T-cell (primary cell): ENCODE measurements around the gene MSANTD1. TPM values are rescaled to one million over a fixed set of nuclear protein-coding genes. Genes with fewer than 3 reads are reported as not detected.
"Not testable (repeated sequence)": the region's sequence is repeated elsewhere in the genome, so short reads cannot be mapped to it uniquely, and the experiment has no call there.

ENCODE experiments used
- ATAC-seq, 4 experiments: fragments of 200-7000 bp in 3 of 4; fragments of 150-1000 bp in 1 of 4; cut with Tn5 transposase; replicated peaks in 1 of 4; 1 replicate in 3 of 4; 2 replicates in 1 of 4; pipeline ENCODE4 v1.10.0; 2021; ENCODE audit warnings: moderate library complexity in 3 of 4, mild to moderate bottlenecking in 2 of 4, moderate number of reproducible peaks in 1 of 4
- CTCF ChIA-PET, 2 donors: fragments of 300-600 bp; sonication (Branson Sonifier 250); formaldehyde crosslinking; loops; one replicate each; lab custom pipeline; 2022; ENCODE audit warnings: antibody characterized with exemption in 2 of 2; lab: Charles Lee
- POLR2A ChIA-PET, 2 donors: fragments of 300-600 bp; sonication (Branson Sonifier 250); formaldehyde crosslinking; loops; one replicate each; lab custom pipeline; 2022; ENCODE audit warnings: antibody characterized with exemption in 2 of 2; lab: Charles Lee
- DNase-seq, 35 experiments: peaks; one replicate each; pipeline versions ENCODE4 v3.0.0 to v3.0.0-alpha.2; 2013 to 2023
- H3K27ac ChIP-seq: one replicate; pipeline ENCODE4 v1.5.1; 2013; ENCODE audit warnings: low read length
- H3K27me3 ChIP-seq, 2 experiments: replicated peaks in 1 of 2; 1 replicate in 1 of 2; 2 replicates in 1 of 2; pipeline versions ENCODE4 v1.6.1 to v1.7.0; 2013; ENCODE audit warnings: low read length in 1 of 2, mixed read lengths in 1 of 2; ENCODE audit not compliant: control insufficient read depth in 2 of 2, insufficient read depth in 2 of 2; ENCODE audit errors: extremely low read depth in 1 of 2
- H3K36me3 ChIP-seq, 2 donors: 1 replicate in 1 of 2; 2 replicates in 1 of 2; pipeline versions ENCODE4 v1.6.1 to v1.7.0; 2013; ENCODE audit warnings: low read length in 1 of 2; ENCODE audit not compliant: control insufficient read depth in 2 of 2, insufficient read depth in 1 of 2; ENCODE audit errors: extremely low read depth in 1 of 2
- H3K4me1 ChIP-seq, 2 experiments: 1 replicate in 1 of 2; 2 replicates in 1 of 2; pipeline versions ENCODE4 v1.6.1 to v1.7.0; 2013; ENCODE audit warnings: low read length in 2 of 2, mixed read lengths in 1 of 2; ENCODE audit not compliant: insufficient read depth in 2 of 2, control insufficient read depth in 1 of 2; ENCODE audit errors: extremely low read depth in 1 of 2
- H3K4me3 ChIP-seq, 2 donors: 1 replicate in 1 of 2; 2 replicates in 1 of 2; pipeline versions ENCODE4 v1.5.1 to v1.7.0; 2013; ENCODE audit warnings: mild to moderate bottlenecking in 2 of 2, low read length in 1 of 2, moderate library complexity in 1 of 2; ENCODE audit not compliant: control insufficient read depth in 1 of 2; ENCODE audit errors: extremely low read depth in 1 of 2
- H3K9me3 ChIP-seq: 2 replicates; pipeline ENCODE4 v1.7.0; 2013
- H3K27ac Mint-ChIP-seq, 2 donors: one replicate each; pipeline ENCODE4 v1.8.0; 2020 to 2021; ENCODE audit warnings: mild to moderate bottlenecking in 2 of 2, mixed read lengths in 2 of 2
- H3K27me3 Mint-ChIP-seq, 2 donors: one replicate each; pipeline ENCODE4 v1.8.0; 2021 to 2022; ENCODE audit warnings: mixed read lengths in 2 of 2
- H3K36me3 Mint-ChIP-seq: one replicate; pipeline ENCODE4 v1.8.0; 2021; ENCODE audit warnings: mixed read lengths
- H3K4me1 Mint-ChIP-seq, 3 donors: one replicate each; pipeline ENCODE4 v1.8.0; 2020 to 2022; ENCODE audit warnings: mixed read lengths in 3 of 3, mild to moderate bottlenecking in 1 of 3
- H3K4me3 Mint-ChIP-seq, 3 donors: one replicate each; pipeline ENCODE4 v1.8.0; 2020 to 2022; ENCODE audit warnings: mild to moderate bottlenecking in 3 of 3, mixed read lengths in 3 of 3, moderate library complexity in 3 of 3
- H3K9me3 Mint-ChIP-seq, 3 donors: one replicate each; pipeline ENCODE4 v1.8.0; 2020 to 2022; ENCODE audit warnings: mixed read lengths in 3 of 3
- WGBS: methylation state at CpG from one replicate; pipeline ENCODE4 v1.1.5; 2013; ENCODE audit warnings: missing lambda C conversion rate; ENCODE audit not compliant: insufficient coverage; 5-methylcytosine and 5-hydroxymethylcytosine counted together
- total RNA-seq, 35 experiments: library from RNA in 6 of 35; stranded (reverse) in 6 of 35; fragments of 120-200 nt in 1 of 35; gene quantifications; one replicate each; pipeline versions ENCODE4 v1.2.1 to v1.2.4 and lab custom pipeline; 2013 to 2026

Gene MSANTD1
- total RNA-seq, 5 donors from 2014 or later (not counting 1 experiment from before 2014, with no cell fraction given) = 0.60 to 2.5 (median 1.6) TPM

- not testable (repeated sequence) for ATAC-seq
- WGBS = 90% methylated on average over 14 of the region's 15 CpGs
Measured at GRCh38 chr4:3300882-3301281, 51.9 kb downstream of the MSANTD1 start.

GRCh38 chr4:3301450-3302172, 52.7 kb downstream of the MSANTD1 start:
- Mint-ChIP-seq H3K4me1 (peaks cover 65 to 79% (median 65%) of the 10 kb centered on the region in 3 donors), H3K9me3 (peaks cover 0 to 9% (median 4%) of the 10 kb centered on the region in 3 donors), H3K36me3 (no peaks in the 10 kb centered on the region), H3K27me3 (no peaks in the 10 kb centered on the region), H3K27ac (peak overlapping the region; percentile 41 to 59), H3K4me3 (peak overlapping the region; percentile 65 to 95 (median 73))
- peak in 1 of 4 experiments; percentile 28 for ATAC-seq
- ChIA-PET POLR2A (no interaction called here), CTCF (no interaction called here)
- H3K4me3 ChIP-seq = peak overlapping the region; percentile 27 to 52
- WGBS = 92% methylated on average over 10 of the region's 15 CpGs
- peaks cover 0 to 20% of the 10 kb centered on the region in 2 experiments for H3K27me3 ChIP-seq
- H3K9me3 ChIP-seq = no peaks in the 10 kb centered on the region
- H3K27ac ChIP-seq = no peak overlapping the region
- peaks cover 49 to 68% of the 10 kb centered on the region in 2 experiments for H3K4me1 ChIP-seq
- H3K36me3 ChIP-seq = no peaks in the 10 kb centered on the region
- DNase-seq = peak in 18 of 35 experiments; percentile 16 to 55 (median 28)

More at GRCh38 chr4:3300882-3301281, 51.9 kb downstream of the MSANTD1 start:
- H3K9me3 ChIP-seq, POLR2A ChIA-PET, H3K36me3 Mint-ChIP-seq, H3K4me3 ChIP-seq, H3K27ac ChIP-seq, H3K27me3 Mint-ChIP-seq, H3K9me3 Mint-ChIP-seq, DNase-seq, H3K36me3 ChIP-seq: not testable (repeated sequence)
- Histone ChIP-seq H3K27me3 (peaks cover 0 to 15% of the 10 kb centered on the region in 2 experiments), H3K4me1 (peaks cover 47 to 61% of the 10 kb centered on the region in 2 experiments)
- peak overlapping the region in 1 of 2 donors; percentile 41 for H3K27ac Mint-ChIP-seq
- H3K4me3 Mint-ChIP-seq = peak overlapping the region in 1 of 3 donors; percentile 95
- H3K4me1 Mint-ChIP-seq = peaks cover 59 to 78% (median 61%) of the 10 kb centered on the region in 3 donors
- CTCF ChIA-PET = interaction anchor here in 1 of 2 donors (0.6 kb wide), 1 partner anchor 1121 kb away, joined by 4 read pairs; no protein-coding TSS in a partner anchor

- H3K4me1 Mint-ChIP-seq = peaks cover 65 to 81% (median 65%) of the 10 kb centered on the region in 3 donors
- peaks cover 49 to 68% of the 10 kb centered on the region in 2 experiments for H3K4me1 ChIP-seq
- H3K27me3 ChIP-seq = peaks cover 0 to 23% of the 10 kb centered on the region in 2 experiments
- H3K36me3 ChIP-seq = no peaks in the 10 kb centered on the region
- DNase-seq (peak; percentile 59 to 97 (median 90)), ATAC-seq (peak; percentile 94 to 96 (median 96))
- no peak overlapping the region for H3K27ac ChIP-seq
- peak overlapping the region; percentile 64 to 82 for H3K27ac Mint-ChIP-seq
- no peaks in the 10 kb centered on the region for H3K36me3 Mint-ChIP-seq
- no peaks in the 10 kb centered on the region for H3K9me3 ChIP-seq
- ChIA-PET CTCF (no interaction called here), POLR2A (no interaction called here)
- H3K4me3 ChIP-seq = peak overlapping the region; percentile 27 to 63
- 4% methylated on average over 8 of the region's 17 CpGs for WGBS
- peaks cover 0 to 9% (median 4%) of the 10 kb centered on the region in 3 donors for H3K9me3 Mint-ChIP-seq
- H3K4me3 Mint-ChIP-seq = peak overlapping the region; percentile 73 to 95 (median 82)
- no peaks in the 10 kb centered on the region for H3K27me3 Mint-ChIP-seq
Measured at GRCh38 chr4:3302173-3302785, 53.3 kb downstream of the MSANTD1 start.

GRCh38 chr4:3302786-3303564, 54.0 kb downstream of the MSANTD1 start:
- WGBS = 3% methylated on average over 16 of the region's 16 CpGs
- Mint-ChIP-seq H3K27ac (peak overlapping the region; percentile 64 to 82), H3K4me3 (peak overlapping the region; percentile 73 to 95 (median 82)), H3K36me3 (no peaks in the 10 kb centered on the region), H3K9me3 (peaks cover 0 to 4% (median under 1%) of the 10 kb centered on the region in 3 donors), H3K27me3 (no peaks in the 10 kb centered on the region), H3K4me1 (peaks cover 65 to 83% (median 68%) of the 10 kb centered on the region in 3 donors)
- H3K4me3 ChIP-seq = peak overlapping the region; percentile 27 to 63
- DNase-seq = peak in 7 of 35 experiments; percentile 13 to 44 (median 17)
- peaks cover 49 to 68% of the 10 kb centered on the region in 2 experiments for H3K4me1 ChIP-seq
- CTCF ChIA-PET = no interaction called here
- POLR2A ChIA-PET = no interaction called here
- H3K27ac ChIP-seq = no peak overlapping the region
- ATAC-seq = peak in 2 of 4 experiments; percentile 6 to 11
- peaks cover 0 to 23% of the 10 kb centered on the region in 2 experiments for H3K27me3 ChIP-seq
- H3K36me3 ChIP-seq = no peaks in the 10 kb centered on the region
- H3K9me3 ChIP-seq = no peaks in the 10 kb centered on the region

GRCh38 chr4:3303565-3303824, 54.5 kb downstream of the MSANTD1 start:
- Mint-ChIP-seq H3K27ac (no peak overlapping the region), H3K4me3 (peak overlapping the region in 2 of 3 donors; percentile 31 to 95), H3K27me3 (no peaks in the 10 kb centered on the region), H3K4me1 (peaks cover 68 to 81% (median 71%) of the 10 kb centered on the region in 3 donors), H3K9me3 (no peaks in the 10 kb centered on the region), H3K36me3 (no peaks in the 10 kb centered on the region)
- ATAC-seq = no peak
- Histone ChIP-seq H3K4me3 (no peak overlapping the region), H3K4me1 (peaks cover 49 to 68% of the 10 kb centered on the region in 2 experiments), H3K27me3 (peaks cover 0 to 23% of the 10 kb centered on the region in 2 experiments), H3K9me3 (no peaks in the 10 kb centered on the region), H3K36me3 (no peaks in the 10 kb centered on the region), H3K27ac (no peak overlapping the region)
- WGBS = no CpG with 5 or more reads among the region's 2 CpGs
- CTCF ChIA-PET = no interaction called here
- POLR2A ChIA-PET = no interaction called here
- DNase-seq = no peak
